ENCODE data around the gene OLA1.

DNA sequence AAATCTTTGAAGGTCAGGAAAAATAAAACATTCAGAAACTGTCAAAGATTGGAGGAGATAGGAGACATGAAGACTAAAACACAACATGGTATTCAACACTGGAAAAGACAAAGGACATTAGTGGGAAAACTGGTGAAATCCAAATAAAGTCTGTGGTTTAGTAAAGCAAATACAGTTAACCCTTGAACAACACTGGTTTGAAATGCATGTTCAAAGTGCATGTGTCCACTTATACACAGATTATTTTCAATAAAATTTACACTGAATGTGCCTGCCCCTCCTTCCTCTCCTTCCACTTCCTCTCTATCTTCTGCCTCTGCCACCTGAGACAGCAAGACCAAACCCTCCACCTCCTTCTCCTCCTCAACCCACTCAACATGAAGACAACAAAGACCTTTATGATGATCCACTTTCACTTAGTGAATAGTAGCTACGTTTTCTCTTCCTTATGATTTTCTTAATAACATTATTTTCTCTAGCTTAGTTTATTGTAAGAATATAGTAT, 14.5 kb downstream of the OLA1 start:
- no peak for TF ChIP-seq NFRKB (IDR thresholded peaks at IDR 0.05)
- TF ChIP-seq YY1 (IDR thresholded peaks at IDR 0.05; ENCODE audit: insufficient read depth, insufficient replicate concordance, low read depth, low read length) = no peak
- TF ChIP-seq, protein P1, sequence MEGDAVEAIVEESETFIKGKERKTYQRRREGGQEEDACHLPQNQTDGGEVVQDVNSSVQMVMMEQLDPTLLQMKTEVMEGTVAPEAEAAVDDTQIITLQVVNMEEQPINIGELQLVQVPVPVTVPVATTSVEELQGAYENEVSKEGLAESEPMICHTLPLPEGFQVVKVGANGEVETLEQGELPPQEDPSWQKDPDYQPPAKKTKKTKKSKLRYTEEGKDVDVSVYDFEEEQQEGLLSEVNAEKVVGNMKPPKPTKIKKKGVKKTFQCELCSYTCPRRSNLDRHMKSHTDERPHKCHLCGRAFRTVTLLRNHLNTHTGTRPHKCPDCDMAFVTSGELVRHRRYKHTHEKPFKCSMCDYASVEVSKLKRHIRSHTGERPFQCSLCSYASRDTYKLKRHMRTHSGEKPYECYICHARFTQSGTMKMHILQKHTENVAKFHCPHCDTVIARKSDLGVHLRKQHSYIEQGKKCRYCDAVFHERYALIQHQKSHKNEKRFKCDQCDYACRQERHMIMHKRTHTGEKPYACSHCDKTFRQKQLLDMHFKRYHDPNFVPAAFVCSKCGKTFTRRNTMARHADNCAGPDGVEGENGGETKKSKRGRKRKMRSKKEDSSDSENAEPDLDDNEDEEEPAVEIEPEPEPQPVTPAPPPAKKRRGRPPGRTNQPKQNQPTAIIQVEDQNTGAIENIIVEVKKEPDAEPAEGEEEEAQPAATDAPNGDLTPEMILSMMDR (CRISPR knock-in tag; IDR thresholded peaks at IDR 0.05) = no peak
- TF ChIP-seq, protein P2, sequence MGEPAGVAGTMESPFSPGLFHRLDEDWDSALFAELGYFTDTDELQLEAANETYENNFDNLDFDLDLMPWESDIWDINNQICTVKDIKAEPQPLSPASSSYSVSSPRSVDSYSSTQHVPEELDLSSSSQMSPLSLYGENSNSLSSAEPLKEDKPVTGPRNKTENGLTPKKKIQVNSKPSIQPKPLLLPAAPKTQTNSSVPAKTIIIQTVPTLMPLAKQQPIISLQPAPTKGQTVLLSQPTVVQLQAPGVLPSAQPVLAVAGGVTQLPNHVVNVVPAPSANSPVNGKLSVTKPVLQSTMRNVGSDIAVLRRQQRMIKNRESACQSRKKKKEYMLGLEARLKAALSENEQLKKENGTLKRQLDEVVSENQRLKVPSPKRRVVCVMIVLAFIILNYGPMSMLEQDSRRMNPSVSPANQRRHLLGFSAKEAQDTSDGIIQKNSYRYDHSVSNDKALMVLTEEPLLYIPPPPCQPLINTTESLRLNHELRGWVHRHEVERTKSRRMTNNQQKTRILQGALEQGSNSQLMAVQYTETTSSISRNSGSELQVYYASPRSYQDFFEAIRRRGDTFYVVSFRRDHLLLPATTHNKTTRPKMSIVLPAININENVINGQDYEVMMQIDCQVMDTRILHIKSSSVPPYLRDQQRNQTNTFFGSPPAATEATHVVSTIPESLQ (CRISPR knock-in tag; conservative IDR thresholded peaks at IDR 0.05) = no peak
- TF ChIP-seq, protein P3, sequence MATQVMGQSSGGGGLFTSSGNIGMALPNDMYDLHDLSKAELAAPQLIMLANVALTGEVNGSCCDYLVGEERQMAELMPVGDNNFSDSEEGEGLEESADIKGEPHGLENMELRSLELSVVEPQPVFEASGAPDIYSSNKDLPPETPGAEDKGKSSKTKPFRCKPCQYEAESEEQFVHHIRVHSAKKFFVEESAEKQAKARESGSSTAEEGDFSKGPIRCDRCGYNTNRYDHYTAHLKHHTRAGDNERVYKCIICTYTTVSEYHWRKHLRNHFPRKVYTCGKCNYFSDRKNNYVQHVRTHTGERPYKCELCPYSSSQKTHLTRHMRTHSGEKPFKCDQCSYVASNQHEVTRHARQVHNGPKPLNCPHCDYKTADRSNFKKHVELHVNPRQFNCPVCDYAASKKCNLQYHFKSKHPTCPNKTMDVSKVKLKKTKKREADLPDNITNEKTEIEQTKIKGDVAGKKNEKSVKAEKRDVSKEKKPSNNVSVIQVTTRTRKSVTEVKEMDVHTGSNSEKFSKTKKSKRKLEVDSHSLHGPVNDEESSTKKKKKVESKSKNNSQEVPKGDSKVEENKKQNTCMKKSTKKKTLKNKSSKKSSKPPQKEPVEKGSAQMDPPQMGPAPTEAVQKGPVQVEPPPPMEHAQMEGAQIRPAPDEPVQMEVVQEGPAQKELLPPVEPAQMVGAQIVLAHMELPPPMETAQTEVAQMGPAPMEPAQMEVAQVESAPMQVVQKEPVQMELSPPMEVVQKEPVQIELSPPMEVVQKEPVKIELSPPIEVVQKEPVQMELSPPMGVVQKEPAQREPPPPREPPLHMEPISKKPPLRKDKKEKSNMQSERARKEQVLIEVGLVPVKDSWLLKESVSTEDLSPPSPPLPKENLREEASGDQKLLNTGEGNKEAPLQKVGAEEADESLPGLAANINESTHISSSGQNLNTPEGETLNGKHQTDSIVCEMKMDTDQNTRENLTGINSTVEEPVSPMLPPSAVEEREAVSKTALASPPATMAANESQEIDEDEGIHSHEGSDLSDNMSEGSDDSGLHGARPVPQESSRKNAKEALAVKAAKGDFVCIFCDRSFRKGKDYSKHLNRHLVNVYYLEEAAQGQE (IDR thresholded peaks at IDR 0.05; ENCODE audit: borderline replicate concordance in 1 of 2, low read depth in 1 of 2, low read length in 2 of 2) = no peak
- no peak for TF ChIP-seq NBN (conservative IDR thresholded peaks at IDR 0.05)
- TF ChIP-seq, protein P4, sequence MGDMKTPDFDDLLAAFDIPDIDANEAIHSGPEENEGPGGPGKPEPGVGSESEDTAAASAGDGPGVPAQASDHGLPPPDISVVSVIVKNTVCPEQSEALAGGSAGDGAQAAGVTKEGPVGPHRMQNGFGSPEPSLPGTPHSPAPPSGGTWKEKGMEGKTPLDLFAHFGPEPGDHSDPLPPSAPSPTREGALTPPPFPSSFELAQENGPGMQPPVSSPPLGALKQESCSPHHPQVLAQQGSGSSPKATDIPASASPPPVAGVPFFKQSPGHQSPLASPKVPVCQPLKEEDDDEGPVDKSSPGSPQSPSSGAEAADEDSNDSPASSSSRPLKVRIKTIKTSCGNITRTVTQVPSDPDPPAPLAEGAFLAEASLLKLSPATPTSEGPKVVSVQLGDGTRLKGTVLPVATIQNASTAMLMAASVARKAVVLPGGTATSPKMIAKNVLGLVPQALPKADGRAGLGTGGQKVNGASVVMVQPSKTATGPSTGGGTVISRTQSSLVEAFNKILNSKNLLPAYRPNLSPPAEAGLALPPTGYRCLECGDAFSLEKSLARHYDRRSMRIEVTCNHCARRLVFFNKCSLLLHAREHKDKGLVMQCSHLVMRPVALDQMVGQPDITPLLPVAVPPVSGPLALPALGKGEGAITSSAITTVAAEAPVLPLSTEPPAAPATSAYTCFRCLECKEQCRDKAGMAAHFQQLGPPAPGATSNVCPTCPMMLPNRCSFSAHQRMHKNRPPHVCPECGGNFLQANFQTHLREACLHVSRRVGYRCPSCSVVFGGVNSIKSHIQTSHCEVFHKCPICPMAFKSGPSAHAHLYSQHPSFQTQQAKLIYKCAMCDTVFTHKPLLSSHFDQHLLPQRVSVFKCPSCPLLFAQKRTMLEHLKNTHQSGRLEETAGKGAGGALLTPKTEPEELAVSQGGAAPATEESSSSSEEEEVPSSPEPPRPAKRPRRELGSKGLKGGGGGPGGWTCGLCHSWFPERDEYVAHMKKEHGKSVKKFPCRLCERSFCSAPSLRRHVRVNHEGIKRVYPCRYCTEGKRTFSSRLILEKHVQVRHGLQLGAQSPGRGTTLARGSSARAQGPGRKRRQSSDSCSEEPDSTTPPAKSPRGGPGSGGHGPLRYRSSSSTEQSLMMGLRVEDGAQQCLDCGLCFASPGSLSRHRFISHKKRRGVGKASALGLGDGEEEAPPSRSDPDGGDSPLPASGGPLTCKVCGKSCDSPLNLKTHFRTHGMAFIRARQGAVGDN (CRISPR knock-in tag; IDR thresholded peaks at IDR 0.05) = no peak
- no peak for TF ChIP-seq HNRNPK (IDR thresholded peaks at IDR 0.05; ENCODE audit: low read depth, low read length, poor library complexity, severe bottlenecking)
- TF ChIP-seq ZZZ3 (CRISPR knock-in tag; IDR thresholded peaks at IDR 0.05; ENCODE audit: borderline replicate concordance) = no peak
- TF ChIP-seq ATF7 (IDR thresholded peaks at IDR 0.05) = no peak
- no peak for TF ChIP-seq ATF7 (CRISPR knock-in tag; IDR thresholded peaks at IDR 0.05)
- TF ChIP-seq HNRNPH1 (optimal IDR thresholded peaks at IDR 0.05; ENCODE audit: low read depth, low read length) = no peak

Data from HepG2 (cell line).